Chondrocyte (in vitro differentiated cells): ENCODE measurements around the gene ALCAM. TPM values are rescaled to one million over a fixed set of nuclear protein-coding genes. Genes with fewer than 3 reads are reported as not detected.
A peak's percentile ranks its signal among the peaks of the same experiment; 100 is the strongest.

Source experiments
- DNase-seq: peaks from one replicate; pipeline ENCODE4 v3.0.0; 2021; ENCODE audit warnings: mixed read lengths, low spot score
- H3K27ac Mint-ChIP-seq: one replicate; pipeline ENCODE4 v1.8.0; 2021; ENCODE audit warnings: mild to moderate bottlenecking, moderate library complexity, mixed read lengths; ENCODE audit not compliant: unreplicated experiment
- H3K27me3 Mint-ChIP-seq: 2 replicates; pipeline ENCODE4 v1.8.0; 2021; ENCODE audit warnings: low read depth, mixed read lengths
- H3K36me3 Mint-ChIP-seq: 2 replicates; pipeline ENCODE4 v1.8.0; 2021; ENCODE audit warnings: low read depth, mixed read lengths
- H3K4me1 Mint-ChIP-seq: 2 replicates; pipeline ENCODE4 v1.8.0; 2021; ENCODE audit warnings: low read depth, mild to moderate bottlenecking, mixed read lengths
- H3K4me3 Mint-ChIP-seq: one replicate; pipeline ENCODE4 v1.8.0; 2021; ENCODE audit warnings: mild to moderate bottlenecking, moderate library complexity, mixed read lengths; ENCODE audit not compliant: unreplicated experiment
- H3K9me3 Mint-ChIP-seq: 2 replicates; pipeline ENCODE4 v1.8.0; 2021; ENCODE audit warnings: low read depth, mixed read lengths
- total RNA-seq: library from RNA; stranded (reverse); gene quantifications from 3 replicates; pipeline ENCODE4 v1.2.1, GENCODE V29; 2021
- TF ChIP-seq, protein P1 (sequence below): fragments of 200-600 bp; sonication (generic); IDR thresholded peaks from 2 replicates; pipeline ENCODE4 v1.5.0; 2021; ENCODE audit warnings: antibody characterized with exemption, mild to moderate bottlenecking, moderate library complexity

The ALCAM gene
- total RNA-seq, 1 donor from 2014 or later: 270 TPM

- Mint-ChIP-seq H3K36me3 (no peaks in the 10 kb centered on the region), H3K4me1 (peaks cover 79% of the 10 kb centered on the region), H3K9me3 (peaks cover 6% of the 10 kb centered on the region), H3K27ac (peak overlapping the region; percentile 34), H3K4me3 (no peak overlapping the region), H3K27me3 (no peaks in the 10 kb centered on the region)
- TF ChIP-seq, protein P1, sequence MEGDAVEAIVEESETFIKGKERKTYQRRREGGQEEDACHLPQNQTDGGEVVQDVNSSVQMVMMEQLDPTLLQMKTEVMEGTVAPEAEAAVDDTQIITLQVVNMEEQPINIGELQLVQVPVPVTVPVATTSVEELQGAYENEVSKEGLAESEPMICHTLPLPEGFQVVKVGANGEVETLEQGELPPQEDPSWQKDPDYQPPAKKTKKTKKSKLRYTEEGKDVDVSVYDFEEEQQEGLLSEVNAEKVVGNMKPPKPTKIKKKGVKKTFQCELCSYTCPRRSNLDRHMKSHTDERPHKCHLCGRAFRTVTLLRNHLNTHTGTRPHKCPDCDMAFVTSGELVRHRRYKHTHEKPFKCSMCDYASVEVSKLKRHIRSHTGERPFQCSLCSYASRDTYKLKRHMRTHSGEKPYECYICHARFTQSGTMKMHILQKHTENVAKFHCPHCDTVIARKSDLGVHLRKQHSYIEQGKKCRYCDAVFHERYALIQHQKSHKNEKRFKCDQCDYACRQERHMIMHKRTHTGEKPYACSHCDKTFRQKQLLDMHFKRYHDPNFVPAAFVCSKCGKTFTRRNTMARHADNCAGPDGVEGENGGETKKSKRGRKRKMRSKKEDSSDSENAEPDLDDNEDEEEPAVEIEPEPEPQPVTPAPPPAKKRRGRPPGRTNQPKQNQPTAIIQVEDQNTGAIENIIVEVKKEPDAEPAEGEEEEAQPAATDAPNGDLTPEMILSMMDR: no peak
- DNase-seq: no peak
Observed at GRCh38 chr3:105356396-105356795, 10.3 kb upstream of the ALCAM start.

DNA sequence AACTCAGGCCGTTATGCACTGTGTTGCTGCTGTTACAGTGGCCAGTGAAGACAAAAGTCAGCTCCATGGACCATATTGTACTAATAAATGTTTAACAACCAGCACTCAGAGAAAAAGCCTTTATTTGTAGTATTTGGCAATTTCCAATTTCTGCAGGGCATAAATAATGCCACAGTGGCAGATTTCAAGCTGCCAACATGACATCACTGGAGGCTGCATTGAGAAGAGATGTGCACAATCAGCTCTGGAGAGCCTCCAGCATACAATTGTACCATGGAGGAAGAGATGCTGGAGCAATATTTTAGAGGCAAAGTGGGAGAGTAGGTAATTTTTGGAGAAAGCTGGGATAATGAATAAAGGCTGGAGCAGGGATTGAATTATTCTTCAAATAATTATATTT, 9.7 kb upstream of the ALCAM start:
- H3K9me3 Mint-ChIP-seq: peaks cover 6% of the 10 kb centered on the region
- no peak for DNase-seq
- H3K4me3 Mint-ChIP-seq: no peak overlapping the region
- TF ChIP-seq, protein P1: no peak
- H3K36me3 Mint-ChIP-seq: no peaks in the 10 kb centered on the region
- peaks cover 77% of the 10 kb centered on the region for H3K4me1 Mint-ChIP-seq
- no peak overlapping the region for H3K27ac Mint-ChIP-seq
- no peaks in the 10 kb centered on the region for H3K27me3 Mint-ChIP-seq

- Mint-ChIP-seq H3K9me3 (peaks cover 5% of the 10 kb centered on the region), H3K4me1 (peaks cover 77% of the 10 kb centered on the region), H3K27ac (peak overlapping the region; percentile 65), H3K36me3 (no peaks in the 10 kb centered on the region), H3K27me3 (no peaks in the 10 kb centered on the region), H3K4me3 (no peak overlapping the region)
- TF ChIP-seq, protein P1: no peak
- DNase-seq: no peak
Observed at GRCh38 chr3:105359098-105359762, 7.5 kb upstream of the ALCAM start.

DNA sequence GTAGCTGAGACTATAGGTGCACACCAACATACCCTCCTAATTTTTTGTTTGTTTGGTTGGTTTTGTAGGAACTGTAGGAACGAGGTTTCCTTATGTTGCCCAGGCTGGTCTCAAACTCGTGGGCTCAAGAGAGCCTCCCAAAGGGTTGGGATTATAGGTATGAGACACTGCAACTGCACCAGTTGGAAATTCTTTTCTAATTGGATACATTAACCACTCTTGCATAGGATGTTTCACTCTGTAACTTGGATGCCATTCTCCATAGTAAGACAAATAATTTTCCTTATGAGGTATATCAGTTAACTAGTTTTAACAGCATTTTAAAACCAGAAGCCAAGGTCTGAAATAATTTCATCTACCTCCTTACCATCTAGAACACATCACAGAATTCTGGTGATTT, 6.7 kb upstream of the ALCAM start:
- TF ChIP-seq, protein P1: no peak
- H3K4me3 Mint-ChIP-seq: no peak overlapping the region
- H3K27ac Mint-ChIP-seq: peak overlapping the region; percentile 65
- H3K36me3 Mint-ChIP-seq: no peaks in the 10 kb centered on the region
- peaks cover 4% of the 10 kb centered on the region for H3K9me3 Mint-ChIP-seq
- H3K4me1 Mint-ChIP-seq: peaks cover 77% of the 10 kb centered on the region
- no peak for DNase-seq
- H3K27me3 Mint-ChIP-seq: no peaks in the 10 kb centered on the region

DNA sequence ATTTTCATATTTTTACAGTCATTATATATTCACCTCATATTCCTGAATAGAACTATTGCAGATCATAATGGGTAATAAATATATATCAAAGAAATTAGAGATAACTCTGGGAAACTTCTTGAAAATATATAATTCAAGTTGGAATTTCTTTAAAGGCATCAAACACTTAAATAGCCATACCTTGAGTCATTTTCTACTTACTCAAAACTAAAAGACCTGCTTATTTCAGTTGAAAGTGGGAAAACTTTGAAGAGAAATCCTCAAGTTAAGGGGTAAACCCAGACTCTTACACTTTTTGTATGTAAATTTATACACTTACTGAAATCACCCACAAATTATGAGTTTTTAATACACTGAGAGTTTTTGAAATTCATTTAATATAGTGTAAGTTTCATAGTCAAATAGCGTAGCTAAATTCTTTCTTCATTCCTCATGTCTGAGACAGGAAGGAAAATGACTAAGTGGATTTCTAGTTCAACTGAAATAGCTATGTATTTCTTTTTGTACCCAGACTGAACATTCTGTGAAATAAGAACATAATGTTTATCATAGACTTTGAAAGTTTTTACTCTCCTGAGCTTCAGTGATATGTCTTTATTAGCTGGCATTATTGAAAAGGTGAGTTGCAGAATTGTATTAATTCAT, 4.6 kb upstream of the ALCAM start:
- TF ChIP-seq, protein P1: no peak
- Mint-ChIP-seq H3K36me3 (no peaks in the 10 kb centered on the region), H3K9me3 (peaks cover 4% of the 10 kb centered on the region), H3K4me1 (peaks cover 73% of the 10 kb centered on the region), H3K27ac (peak overlapping the region; percentile 99), H3K27me3 (no peaks in the 10 kb centered on the region), H3K4me3 (no peak overlapping the region)
- DNase-seq: no peak
